GM19035 (cell line): ENCODE measurements around the gene KCNQ1OT1.

ENCODE experiments used
- ATAC-seq: cut with Tn5 transposase; IDR thresholded peaks from one replicate; pipeline ENCODE4 v1.9.1; 2021; ENCODE audit not compliant: unreplicated experiment

Gene KCNQ1OT1

DNA sequence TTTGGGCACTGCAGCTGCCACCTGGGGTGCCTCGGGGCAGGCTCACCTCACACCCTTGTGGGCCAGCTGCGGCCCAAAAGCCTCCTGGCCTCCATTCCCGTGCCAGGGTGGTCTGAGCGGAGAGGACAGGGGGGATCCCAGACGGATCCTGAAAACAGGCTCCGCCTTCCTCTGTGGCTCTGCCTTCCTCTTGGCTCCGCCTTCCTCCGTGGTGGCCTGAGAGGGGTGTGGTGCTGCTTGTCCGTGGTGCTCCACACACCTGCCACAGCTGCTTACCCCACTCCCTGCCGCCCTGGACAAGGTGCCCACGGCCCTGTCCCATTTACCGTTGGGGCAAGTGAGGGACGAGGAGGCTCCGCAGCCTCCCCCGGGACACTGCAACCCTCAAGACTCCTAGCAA lies 23.2 kb upstream of the KCNQ1OT1 start:
- ATAC-seq: no peak

DNA sequence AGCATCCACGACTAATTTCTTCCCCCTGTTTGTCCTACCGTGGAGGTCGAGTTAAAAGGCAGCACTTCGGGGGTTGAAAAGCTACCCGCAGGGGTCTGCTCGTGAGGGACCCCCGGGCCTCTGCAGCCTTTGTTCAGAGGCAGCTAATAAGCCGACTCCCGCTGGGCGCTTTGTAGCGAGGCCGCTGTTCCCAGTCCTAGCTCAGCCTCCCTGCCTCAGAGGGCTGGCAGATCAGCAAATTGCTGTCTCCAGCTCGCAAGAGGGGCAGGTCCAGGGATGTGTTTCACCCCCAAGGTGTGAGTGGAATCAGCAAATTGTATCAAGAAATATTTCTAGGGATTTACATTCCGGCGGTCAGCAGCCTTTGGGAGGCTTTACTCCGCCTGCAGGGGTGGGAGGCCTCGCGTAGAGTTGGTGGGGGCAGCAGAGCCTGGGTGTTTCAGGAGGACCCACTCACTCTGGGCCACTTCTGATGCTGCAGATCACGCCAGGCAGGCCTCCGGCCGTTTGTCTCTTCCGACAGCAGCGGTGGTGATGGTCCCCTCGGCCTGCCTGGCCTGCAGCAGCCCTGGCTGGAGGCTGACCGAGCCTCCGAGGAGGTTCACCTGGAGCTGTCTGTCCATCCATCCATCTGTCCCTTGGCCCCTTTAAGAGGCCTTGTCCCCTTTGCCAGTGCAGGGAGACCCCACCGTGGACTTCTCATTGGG lies 21.6 kb upstream of the KCNQ1OT1 start:
- no peak for ATAC-seq

DNA sequence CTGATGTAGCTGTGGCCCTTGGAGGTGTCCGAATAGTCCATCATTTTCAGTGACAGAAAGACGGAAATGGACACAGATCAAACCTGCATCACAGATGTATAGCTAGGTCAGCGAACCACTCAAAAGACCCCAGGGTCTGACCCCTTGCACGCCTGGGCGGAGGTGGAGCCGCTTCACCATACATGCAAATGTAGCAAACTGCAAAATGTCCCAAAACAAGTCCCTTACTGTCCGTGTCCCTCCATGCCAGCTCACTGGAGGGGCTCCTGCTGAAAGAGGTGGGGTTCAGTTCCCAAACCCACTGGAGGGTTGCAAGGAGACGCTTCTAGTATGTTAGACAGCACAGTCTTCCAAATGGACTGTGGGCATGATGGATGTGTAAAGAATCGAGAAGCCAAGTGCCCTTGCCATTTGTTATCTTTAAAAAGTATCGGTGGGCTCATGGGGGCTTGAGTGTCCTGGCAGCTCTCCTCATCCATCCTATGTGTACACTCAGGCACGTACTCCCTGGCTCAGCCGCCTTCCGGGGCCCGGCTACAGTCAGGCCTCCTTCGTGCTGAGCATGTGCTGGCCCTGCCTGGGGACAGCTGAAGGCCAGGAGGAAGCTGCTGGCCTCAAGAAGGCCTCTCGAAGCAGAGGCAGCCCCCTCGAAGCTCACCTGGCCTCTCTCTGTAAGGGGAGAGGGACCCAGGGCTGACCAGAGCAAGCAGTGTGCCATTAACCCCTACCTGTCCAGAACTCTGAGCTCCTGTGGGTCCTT lies 20.2 kb upstream of the KCNQ1OT1 start:
- no peak for ATAC-seq

DNA sequence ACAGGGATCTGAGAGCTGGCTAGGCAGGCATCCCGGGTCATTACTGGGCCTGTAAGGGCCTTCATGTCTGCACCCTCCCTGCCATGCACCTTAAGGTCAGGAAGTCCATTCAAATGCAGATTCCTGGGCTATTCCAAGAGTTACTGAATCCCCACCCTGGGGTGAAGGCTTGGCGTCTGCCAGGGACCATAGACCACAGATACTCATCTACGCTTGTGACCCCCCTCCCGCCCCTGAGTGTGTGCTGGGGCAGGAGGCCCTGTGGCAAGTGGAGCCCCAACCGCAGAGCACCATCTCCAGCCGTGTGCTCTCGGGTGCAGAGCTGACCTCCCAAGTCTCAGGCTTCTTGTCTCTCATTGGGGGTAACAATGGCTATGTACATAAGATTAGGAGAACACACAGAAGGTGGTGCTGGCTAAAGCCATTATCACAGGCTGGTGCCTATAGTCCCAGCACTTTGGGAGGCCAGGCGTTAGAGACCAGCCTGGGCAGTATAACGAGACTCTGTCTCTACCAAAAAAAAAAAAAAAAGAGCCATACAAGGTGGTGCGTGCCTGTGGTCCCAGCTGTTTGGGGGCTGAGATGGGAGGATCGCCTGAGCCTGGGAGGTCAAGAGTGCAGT lies 19.1 kb upstream of the KCNQ1OT1 start:
- no peak for ATAC-seq

DNA sequence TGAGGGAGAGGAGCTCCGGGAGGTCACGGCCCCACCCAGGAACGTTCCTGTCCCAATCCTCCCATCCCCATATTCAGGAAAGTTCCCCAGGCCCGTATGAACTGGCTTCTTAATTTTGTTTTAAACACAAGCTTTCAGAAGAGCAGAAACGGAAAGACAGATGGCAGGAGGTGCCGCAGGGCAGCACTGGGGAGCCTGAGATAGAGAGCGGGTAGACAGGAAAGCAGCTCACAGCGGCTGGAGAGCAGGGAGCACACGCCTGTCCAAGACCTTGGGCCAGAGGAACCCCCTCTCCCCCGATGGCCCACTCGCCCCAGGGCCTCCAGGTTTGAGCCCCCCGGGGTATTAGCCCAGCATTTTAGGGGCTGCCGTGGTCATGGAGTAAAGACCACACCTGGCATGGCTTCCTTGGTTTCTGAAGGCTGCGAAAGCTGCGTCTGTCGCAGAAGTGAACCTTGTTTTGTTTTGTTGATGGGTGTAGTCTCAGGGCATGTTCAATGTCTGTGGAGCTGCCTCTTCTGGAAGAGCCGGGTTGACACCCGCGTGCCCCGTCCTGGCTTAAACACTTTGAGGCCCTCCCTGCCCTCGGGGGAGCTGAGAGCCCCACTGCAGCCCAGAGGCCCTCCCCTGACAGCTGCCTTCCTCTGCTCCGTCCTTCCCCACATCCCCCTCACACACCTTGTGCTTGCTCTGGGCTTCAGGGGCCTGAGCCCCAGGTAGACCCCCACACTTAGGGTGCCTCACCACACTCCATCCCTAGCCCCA lies 17.9 kb upstream of the KCNQ1OT1 start:
- no peak for ATAC-seq

DNA sequence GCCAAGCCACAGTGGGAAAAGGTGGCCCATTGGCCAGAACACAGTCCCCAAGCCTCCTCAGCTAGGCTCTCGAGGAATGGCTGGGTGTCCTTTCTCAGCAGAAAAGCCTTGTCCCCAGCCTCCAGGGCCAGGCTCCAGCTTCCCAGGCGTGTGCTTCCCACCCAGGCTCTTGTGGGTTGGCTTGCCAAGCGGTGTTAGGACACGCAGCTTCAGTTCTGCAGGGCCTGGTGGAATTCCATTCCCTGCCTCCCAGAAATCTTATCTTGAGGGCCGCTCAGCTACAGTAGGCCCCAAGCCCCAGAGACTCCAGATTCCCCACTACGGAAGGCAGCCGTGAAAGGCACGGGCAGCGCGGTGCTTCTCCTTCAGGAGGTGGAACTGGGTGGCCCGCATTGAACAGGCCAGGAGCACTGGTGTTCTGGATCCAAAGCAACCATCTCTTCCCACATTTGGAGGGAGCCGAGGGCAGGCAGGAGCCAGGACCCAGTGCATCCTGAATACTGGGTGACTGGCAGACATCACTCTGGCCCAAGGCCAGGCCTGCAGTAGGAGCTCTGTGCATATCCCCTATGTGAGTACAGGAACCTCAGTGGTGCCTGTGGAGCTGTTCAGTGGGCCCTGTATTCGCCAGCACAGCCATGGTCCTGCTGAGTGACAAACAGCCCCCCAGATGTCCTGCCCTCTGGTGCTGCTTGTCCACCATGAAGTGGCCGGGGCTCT lies 16.7 kb upstream of the KCNQ1OT1 start:
- no peak for ATAC-seq

DNA sequence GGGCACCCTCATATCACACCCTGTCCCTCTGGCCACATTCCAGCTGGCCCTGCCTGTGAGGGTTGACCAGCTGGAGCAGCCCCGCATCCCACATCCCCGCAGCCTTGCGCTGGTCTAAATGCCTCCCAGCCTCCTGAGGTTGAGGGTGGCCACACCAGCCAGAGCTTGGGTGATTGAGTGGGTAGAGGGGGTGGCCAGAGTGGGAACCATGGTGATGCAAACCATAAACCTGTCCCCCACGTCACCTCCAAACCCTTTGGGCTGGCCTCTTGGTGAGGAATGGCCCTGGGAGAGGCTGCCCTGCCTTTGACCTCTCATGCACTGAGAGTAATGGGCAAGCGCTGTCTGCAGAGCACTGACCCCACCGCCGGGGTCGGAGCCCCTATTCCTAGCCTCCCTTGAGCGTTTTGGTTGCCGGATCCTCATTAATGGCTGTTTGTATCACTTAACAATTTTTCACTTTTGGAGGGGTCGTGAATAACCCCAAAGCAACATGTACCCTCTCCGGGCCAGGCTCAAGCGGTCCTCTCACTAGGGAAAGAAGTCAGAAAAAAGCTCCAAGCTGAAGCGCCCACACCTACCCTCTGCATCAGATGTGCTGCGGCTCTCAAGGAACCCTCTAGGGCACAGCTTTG lies 16.0 kb upstream of the KCNQ1OT1 start:
- ATAC-seq: no peak

DNA sequence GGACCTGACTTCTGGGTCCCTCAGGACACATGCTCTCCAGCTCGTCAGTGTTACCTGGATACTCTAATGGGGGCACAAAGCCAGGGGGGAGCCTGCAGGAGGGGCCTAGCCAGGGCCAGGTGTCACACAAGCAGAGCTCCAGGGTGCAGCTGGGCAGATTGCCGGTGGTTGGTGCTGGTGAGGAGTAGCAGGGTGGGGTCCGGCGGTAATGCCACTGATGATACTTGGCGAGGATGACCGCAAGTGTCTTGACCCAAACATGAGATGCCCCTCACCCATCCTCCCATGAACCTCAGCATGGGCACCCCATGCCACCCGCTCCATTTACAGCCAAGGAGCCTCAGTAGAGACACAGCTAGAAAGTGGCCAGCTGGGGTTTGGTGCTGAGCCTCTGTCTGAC lies 15.1 kb upstream of the KCNQ1OT1 start:
- ATAC-seq: no peak

DNA sequence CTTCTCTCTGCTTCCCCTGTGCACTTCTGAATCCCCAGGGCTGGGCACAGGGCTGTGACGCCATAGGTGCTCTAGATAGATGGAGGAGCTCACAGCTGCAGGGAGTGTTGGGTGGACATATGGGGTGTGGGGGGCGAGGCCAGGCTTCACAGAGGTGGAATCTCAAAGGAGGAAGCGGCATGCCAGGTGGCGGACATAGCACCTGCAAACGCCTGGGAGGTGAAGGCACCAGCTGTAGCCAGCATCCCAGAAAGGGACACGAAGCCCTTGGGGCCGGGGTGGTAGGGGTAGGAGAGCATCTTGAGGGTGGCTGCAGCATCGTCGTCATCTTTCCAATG lies 14.6 kb upstream of the KCNQ1OT1 start:
- no peak for ATAC-seq

DNA sequence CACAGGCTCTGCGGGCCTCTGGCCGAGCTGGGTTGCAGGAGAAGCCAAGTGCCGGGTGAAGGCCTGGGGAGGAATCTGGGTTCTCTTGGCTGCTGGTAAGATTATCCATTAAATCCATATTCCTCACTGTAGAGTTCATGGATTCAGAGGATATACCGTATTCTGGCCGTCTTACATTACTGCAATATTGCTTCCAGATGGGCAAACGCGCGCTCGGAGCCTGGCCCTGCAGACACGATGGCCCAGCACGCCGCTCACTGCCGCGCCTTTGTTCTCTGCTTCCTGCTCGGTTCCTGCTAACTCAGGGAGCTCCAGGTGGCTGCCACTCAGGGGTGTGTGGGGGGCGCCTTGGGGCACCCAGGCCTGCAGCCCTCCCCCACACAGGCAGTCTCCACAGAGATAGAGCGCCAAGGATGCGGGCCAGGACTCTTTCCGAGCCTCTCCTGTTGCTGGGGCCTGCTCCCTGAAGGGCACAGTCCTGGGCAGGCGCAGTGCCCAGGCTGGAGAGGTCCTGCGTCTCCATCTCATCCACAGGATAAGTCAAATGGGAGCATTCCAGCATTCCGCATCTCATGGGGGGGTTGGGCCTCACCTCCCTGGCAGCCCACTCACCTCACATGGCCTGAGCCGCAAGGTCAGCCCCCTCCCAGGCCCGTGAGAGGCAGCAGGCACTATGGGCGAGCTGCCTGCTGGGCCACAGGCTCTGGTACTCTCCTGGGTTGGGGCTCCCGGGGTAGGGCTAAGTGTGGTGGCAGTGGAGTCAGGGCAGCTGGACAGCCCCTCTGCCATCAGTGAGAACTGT lies 14.1 kb upstream of the KCNQ1OT1 start:
- ATAC-seq: no peak

DNA sequence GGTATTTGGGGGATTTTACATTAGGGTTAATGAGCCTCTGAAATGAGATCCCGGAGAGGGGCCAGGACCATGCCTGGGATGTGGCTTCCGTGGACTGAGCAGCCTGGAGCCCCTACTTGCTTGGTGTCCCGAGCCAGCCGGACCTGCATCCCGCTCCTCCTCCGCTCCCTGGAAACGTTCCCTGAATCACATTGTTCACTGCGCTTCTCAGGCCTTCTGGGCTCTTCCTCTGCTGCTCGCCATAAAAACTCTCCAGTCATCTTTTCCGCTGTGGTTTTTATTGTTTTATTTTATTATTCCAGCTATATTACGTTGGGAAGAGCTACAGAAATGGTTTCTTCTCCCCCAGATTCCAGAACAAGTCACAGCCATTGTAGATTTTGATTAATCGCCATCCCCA lies 13.3 kb upstream of the KCNQ1OT1 start:
- ATAC-seq: no peak

DNA sequence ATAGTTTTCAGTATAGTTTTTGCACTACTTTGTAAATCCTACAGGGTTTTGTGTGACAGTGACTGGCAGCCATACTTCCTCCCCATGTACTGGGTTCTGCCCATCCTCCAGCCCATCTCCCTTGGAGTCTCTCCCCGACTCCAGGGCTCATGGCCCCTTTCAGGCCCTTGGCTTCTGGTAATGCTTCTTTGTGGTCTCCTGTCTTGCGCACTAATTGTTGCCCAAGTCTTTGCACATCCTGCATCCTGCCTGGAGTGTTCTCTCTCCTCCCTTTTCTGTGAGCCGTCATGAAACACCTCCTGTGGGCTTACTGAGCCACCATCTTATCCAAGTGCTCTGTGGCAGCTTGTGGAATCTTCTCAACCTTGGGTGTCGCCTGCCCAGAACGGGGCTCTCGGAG lies 11.4 kb upstream of the KCNQ1OT1 start:
- no peak for ATAC-seq

DNA sequence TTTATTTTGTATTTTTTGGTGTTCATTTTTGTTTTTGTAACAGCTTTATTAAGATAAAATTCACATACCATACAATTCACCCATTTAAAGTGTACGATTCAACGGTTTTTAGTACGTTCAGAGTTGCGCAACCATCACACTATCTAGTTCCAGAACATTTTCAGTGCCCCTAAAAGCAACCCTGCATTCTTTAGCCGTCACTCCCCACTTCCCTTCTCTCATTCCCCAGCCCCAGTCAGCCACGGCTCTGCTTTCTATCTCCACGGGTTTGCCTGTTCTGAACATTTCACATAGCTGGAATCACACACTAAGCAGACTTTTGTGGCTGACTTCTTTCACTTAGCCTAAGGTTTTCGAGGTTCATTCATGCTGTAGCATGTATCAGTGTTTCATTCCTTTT lies 9.6 kb upstream of the KCNQ1OT1 start:
- no peak for ATAC-seq

DNA sequence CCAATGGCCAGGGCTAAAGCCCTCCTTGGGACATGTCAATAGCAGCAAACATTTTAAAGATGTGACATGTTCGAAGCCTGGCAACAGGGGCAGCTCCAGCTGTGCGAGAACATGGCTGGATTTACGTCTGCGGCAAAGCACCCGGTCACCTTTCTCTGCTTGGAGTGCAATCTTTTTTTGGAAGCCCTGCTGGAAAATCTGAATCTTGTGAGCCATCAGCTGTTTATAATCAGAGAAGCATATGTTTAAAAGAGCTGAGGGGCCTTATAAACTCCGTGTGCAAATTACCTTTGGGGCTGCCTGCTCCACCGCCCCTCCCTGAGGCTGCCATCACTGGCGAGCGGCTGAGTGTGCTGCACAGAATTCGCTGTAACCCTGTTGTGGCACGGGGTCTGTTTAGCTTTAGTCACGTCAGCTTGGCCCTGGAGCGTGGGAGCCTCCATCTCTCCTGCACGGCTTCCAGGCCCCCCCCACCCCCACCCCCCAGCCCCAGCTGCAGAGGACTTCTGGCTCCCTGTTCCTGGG lies 9.0 kb upstream of the KCNQ1OT1 start:
- no peak for ATAC-seq

DNA sequence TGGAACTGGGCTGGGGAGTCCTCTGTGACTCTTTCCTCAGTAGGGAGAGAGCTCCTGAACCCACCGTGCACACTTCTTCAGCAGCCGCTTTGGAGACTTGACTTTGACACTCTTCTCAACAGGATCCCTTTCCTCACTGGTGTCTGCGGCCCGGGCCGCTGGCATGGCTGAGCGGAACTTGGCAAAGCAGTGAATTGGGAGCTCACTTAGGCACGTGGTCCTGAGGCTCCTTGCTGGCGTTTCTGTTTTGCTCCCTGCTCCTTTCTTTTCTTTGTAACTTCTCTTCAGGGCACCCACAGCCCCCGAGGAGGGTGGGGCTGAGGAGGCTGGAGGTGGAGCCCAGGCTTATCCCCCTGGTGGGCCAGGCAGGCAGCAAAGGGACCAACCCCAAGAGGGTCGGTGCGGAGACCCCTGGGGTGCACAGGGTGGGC lies 8.4 kb upstream of the KCNQ1OT1 start:
- ATAC-seq: no peak

DNA sequence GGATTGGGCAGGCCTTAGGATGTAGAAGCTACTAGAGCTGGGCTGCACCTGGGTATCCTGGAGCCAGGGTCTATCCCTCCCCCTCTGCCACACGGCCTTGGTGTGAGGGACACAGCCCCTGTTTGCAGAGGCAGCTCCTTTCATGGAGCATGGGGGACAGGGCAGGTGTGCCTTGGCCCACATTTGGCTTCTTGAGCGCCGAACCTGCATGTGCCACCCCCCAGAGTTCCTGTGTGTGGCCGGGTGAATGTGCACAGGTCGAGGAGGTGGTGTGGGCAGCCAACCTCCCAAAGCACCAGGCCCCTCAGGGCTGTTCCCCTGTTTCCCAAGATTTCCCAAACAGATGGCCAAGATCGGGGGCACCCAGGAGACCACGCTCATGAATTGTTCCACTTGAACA lies 7.9 kb upstream of the KCNQ1OT1 start:
- no peak for ATAC-seq

DNA sequence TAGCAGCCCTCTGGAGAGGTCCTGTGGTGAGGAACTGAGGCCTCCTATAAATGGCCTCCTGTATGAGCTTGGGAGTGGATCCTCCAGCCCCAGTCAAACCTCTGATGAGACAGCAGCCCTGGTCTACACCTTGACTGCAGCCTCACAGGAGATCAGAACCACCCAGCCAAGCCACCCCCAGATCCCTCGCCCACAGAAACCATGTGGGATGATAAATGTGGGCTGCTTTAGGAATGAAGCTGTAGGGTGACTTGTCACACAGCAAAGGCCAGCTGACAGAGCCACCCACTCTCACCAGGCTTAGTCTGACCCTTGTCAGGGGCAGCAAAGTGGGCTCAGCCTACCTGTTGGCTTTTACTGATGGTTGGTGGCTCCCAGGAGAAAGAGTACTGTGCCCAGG lies 6.5 kb upstream of the KCNQ1OT1 start:
- no peak for ATAC-seq

DNA sequence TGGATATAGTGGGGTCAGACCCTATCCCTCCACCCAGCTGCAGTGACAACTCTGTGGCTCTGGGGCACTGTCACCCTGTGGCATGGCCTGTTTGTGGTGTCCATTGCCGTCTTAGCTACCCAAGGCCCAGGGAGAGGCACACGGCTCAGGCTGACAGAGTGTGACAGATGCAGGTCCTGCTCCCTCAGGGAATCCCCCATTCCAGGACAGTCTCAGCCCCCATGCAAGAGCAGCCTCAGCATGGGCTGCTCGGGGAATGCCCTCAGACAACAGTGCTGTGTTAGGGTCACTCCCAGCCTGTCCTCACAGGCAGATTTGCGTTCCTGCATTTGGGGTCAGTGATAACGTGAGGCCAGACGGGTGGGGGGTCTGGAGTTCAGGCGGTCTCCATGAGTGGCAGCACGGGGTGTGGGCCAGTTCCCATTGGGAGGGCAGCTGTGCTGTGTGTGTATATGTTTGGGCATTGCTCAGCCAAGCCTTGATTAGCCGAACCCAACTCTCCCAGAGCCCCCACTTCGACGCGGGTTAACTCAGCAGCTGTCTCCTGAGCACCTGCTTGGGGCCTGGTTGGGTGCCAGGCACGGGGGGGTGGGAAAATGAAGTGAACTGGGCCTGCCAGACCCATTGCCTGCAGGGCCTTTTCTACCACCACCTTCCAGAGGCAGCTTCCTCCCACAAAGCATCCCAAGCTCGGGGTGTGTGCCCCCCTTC lies 5.3 kb upstream of the KCNQ1OT1 start:
- no peak for ATAC-seq

DNA sequence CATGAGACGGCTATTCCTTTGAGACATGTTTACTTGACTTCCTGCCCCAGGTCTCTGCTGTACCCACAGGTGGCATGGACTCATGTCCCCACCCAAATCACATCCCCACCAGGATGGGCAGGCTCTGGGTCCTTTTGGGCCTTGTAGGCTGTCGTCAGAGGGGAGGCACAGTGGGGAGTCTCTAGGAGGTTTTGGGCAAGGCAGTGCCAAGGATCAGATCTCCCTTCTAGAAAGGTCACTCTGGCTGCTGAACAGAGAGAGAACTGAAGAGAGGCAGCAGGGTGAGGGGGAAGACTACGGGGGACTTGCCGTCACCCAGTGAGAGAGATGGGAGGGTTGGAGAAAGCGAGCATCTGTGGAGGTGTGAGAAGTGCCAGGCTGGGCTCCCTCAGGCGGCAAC lies 4.6 kb upstream of the KCNQ1OT1 start:
- no peak for ATAC-seq
